Nephron (organoid): ENCODE data around the gene CFAP221.

Experiments used
- H3K27ac Mint-ChIP-seq, 3 experiments: 2 replicates each; pipeline ENCODE4 v1.8.0; 2020; ENCODE audit warnings: mixed read lengths in 3 of 3, mild to moderate bottlenecking in 2 of 3, moderate library complexity in 1 of 3
- H3K27me3 Mint-ChIP-seq: 2 replicates; pipeline ENCODE4 v1.8.0; 2021; ENCODE audit warnings: low read depth, mild to moderate bottlenecking, moderate library complexity, mixed read lengths
- H3K36me3 Mint-ChIP-seq: 2 replicates; pipeline ENCODE4 v1.8.0; 2020; ENCODE audit warnings: low read depth, mixed read lengths
- H3K4me1 Mint-ChIP-seq: 2 replicates; pipeline ENCODE4 v1.8.0; 2020; ENCODE audit warnings: mixed read lengths
- H3K4me3 Mint-ChIP-seq, 3 experiments: 2 replicates each; pipeline ENCODE4 v1.8.0; 2020; ENCODE audit warnings: mild to moderate bottlenecking in 3 of 3, mixed read lengths in 3 of 3, moderate library complexity in 2 of 3
- H3K9me3 Mint-ChIP-seq: 2 replicates; pipeline ENCODE4 v1.8.0; 2020; ENCODE audit warnings: mixed read lengths
- TF ChIP-seq, protein P1 (sequence below), 3 experiments: fragments of 200-600 bp; sonication (generic); IDR thresholded peaks; one replicate each; pipeline ENCODE4 v1.5.0; 2021; ENCODE audit warnings: antibody characterized with exemption in 3 of 3; ENCODE audit not compliant: unreplicated experiment in 3 of 3

CFAP221 gene

DNA sequence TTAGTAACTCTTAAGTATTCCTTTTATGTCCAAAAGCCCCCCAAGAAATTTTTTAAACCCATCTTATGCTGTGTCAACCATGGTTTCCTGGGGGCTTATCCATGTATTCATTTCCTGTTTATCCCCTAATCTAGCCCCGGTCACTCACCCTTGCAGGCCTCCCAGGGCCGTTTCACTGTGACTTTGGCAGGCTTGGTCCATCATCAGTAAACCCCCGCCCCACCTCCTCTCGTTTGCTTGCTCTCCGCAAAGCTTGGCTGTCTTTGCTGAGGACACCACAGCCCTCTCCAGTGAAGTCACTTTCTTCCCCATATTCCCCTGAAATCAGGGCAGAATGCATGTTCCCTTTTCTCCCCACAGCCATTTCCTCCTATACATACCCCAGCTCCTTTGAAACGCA lies 127.5 kb downstream of the CFAP221 start:
- TF ChIP-seq, protein P1, sequence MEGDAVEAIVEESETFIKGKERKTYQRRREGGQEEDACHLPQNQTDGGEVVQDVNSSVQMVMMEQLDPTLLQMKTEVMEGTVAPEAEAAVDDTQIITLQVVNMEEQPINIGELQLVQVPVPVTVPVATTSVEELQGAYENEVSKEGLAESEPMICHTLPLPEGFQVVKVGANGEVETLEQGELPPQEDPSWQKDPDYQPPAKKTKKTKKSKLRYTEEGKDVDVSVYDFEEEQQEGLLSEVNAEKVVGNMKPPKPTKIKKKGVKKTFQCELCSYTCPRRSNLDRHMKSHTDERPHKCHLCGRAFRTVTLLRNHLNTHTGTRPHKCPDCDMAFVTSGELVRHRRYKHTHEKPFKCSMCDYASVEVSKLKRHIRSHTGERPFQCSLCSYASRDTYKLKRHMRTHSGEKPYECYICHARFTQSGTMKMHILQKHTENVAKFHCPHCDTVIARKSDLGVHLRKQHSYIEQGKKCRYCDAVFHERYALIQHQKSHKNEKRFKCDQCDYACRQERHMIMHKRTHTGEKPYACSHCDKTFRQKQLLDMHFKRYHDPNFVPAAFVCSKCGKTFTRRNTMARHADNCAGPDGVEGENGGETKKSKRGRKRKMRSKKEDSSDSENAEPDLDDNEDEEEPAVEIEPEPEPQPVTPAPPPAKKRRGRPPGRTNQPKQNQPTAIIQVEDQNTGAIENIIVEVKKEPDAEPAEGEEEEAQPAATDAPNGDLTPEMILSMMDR (IDR thresholded peaks at IDR 0.05; ENCODE audit: unreplicated experiment in 3 of 3) = no peak
- Mint-ChIP-seq H3K9me3 (no peaks in the 10 kb centered on the region), H3K4me1 (peaks cover 5% of the 10 kb centered on the region), H3K4me3 (no peak overlapping the region), H3K27ac (no peak overlapping the region), H3K27me3 (peaks cover 4% of the 10 kb centered on the region), H3K36me3 (no peaks in the 10 kb centered on the region)

DNA sequence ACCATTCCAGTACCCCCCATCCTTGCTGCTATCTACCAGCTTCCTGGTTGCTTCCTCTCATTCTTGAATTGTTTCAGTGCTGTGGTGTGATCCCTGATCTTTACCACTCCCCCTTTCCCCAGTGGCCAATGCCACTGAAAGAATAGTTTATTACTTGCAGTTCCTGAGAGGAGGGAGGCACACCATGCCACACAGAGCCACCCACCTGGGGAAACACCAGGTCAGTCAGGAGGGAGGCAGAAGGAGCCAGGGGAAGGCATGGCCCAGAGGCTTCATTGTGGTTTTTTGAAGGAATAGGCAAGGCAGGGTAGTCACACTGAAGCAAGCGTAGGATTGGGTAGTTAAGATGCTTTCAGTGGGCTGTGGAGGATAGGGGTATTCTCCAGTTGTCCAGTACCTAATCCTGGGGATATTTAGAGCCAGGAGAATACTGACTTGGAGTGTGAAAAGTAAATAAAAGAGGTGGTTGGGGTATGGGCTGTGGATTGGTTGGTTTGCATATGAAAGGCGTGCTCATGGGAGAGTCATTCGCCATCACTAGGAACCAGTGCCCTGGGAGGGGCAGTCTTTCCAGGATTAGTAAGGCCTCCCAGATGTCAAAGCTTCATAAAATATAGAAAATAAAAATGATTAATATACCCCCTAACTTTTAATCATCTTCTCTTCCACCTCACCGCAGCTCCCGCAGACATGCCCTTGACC lies 128.1 kb downstream of the CFAP221 start:
- H3K27ac Mint-ChIP-seq = no peak overlapping the region
- H3K4me3 Mint-ChIP-seq = no peak overlapping the region
- TF ChIP-seq, protein P1 (IDR thresholded peaks at IDR 0.05; ENCODE audit: unreplicated experiment in 3 of 3) = no peak
- no peaks in the 10 kb centered on the region for H3K9me3 Mint-ChIP-seq
- peaks cover 5% of the 10 kb centered on the region for H3K4me1 Mint-ChIP-seq
- no peaks in the 10 kb centered on the region for H3K36me3 Mint-ChIP-seq
- peaks cover 4% of the 10 kb centered on the region for H3K27me3 Mint-ChIP-seq

- H3K4me1 Mint-ChIP-seq = peaks cover 14% of the 10 kb centered on the region
- H3K27me3 Mint-ChIP-seq = peaks cover 4% of the 10 kb centered on the region
- no peaks in the 10 kb centered on the region for H3K36me3 Mint-ChIP-seq
Measured at GRCh38 chr2:119673796-119674195, 129.5 kb downstream of the CFAP221 start.

DNA sequence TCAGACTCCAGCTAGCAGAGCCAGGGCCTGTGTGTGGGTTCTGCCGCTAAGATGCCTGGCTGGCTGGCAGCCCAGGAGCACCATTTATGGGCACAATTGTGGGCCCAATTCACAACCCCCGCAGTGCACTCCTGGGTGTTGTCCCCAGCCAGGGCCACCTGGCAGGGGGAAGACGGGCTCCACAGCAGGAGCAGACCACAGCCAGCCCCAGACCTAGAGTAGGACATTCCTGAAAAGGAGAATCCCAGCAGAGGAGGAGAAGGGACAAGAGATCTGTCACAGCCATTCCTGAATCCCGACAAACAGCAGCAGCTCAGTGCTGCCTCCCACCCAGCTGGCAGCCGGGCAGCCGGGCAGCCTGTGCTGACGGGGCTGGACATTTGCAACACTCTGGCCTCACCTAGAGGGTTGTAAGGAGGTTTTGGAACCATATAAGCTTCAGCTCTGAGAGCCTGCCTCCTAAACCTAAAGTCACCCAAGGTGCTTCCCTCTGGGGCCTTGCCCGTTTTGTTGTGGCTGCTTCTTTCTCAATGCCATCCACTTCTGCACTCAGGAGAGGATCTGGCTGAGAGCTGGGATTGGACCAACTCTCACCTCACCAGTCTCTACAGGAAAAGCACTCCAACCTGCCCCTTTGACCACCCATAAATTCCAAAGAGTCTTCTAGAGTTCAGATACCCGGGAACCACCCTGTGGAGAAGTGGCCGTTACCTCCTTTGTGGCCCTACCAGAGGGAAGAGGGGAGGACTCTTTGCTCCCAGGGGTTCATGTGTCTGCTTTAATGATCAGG lies 130.7 kb downstream of the CFAP221 start:
- Mint-ChIP-seq H3K4me1 (peaks cover 16% of the 10 kb centered on the region), H3K27ac (no peak overlapping the region), H3K4me3 (no peak overlapping the region), H3K27me3 (peaks cover 4% of the 10 kb centered on the region), H3K36me3 (no peaks in the 10 kb centered on the region), H3K9me3 (no peaks in the 10 kb centered on the region)
- TF ChIP-seq, protein P1 (IDR thresholded peaks at IDR 0.05; ENCODE audit: unreplicated experiment in 3 of 3) = no peak

More at GRCh38 chr2:119673796-119674195, 129.5 kb downstream of the CFAP221 start:
- H3K27ac Mint-ChIP-seq = no peak overlapping the region
- TF ChIP-seq, protein P1 (IDR thresholded peaks at IDR 0.05; ENCODE audit: unreplicated experiment in 3 of 3) = no peak
- H3K9me3 Mint-ChIP-seq = no peaks in the 10 kb centered on the region
- no peak overlapping the region for H3K4me3 Mint-ChIP-seq

DNA sequence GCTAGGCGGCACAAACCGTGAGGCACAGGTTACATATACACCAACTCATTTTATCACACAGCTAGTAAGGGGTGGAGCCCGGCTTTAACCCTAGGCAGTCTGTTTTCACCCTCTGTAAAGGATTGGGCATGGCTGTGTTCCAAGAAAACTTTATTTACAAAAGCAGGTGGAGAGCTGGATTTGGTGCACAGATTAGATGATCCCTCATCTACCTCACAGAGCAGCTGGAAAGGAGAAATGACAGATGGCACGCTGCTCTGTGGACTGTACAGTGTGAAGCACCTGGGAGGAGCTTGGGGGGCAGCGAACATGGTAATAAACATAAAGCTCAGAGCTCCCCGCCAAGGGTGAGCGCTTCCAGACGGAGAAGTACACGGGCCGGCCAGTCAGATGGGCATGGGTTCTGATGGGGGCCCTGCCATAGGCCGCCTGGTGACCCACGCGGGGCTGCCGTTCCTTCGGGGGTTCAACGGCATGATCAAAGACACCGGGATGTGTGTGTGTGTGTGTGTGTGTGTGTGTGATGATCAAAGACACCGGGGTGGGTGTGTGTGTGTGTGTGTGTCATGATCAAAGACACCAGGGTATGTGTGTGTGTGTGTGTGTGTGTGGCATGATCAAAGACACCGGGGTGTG lies 133.9 kb downstream of the CFAP221 start:
- H3K27ac Mint-ChIP-seq = peak overlapping the region; percentile 40 to 93 (median 62)
- TF ChIP-seq, protein P1 (IDR thresholded peaks at IDR 0.05; ENCODE audit: unreplicated experiment in 3 of 3) = no peak
- no peaks in the 10 kb centered on the region for H3K9me3 Mint-ChIP-seq
- peaks cover 26% of the 10 kb centered on the region for H3K4me1 Mint-ChIP-seq
- peaks cover 11% of the 10 kb centered on the region for H3K36me3 Mint-ChIP-seq
- peak overlapping the region; percentile 82 to 90 (median 86) for H3K4me3 Mint-ChIP-seq
- peaks cover 4% of the 10 kb centered on the region for H3K27me3 Mint-ChIP-seq
